Nephron progenitor cell (in vitro differentiated cells): Measurements from ENCODE around the gene C3orf80.
"Not testable (repeated sequence)": the region's sequence is repeated elsewhere in the genome, so short reads cannot be mapped to it uniquely, and the experiment has no call there.

Experiments used
- DNase-seq: peaks from one replicate; pipeline ENCODE4 v3.0.0; 2021
- H3K27ac Mint-ChIP-seq: 2 replicates; pipeline ENCODE4 v1.8.0; 2021; ENCODE audit warnings: mild to moderate bottlenecking, moderate library complexity, mixed read lengths
- H3K27me3 Mint-ChIP-seq: 2 replicates; pipeline ENCODE4 v1.8.0; 2021; ENCODE audit warnings: mild to moderate bottlenecking, low read depth, mixed read lengths; ENCODE audit not compliant: poor library complexity
- H3K36me3 Mint-ChIP-seq: 2 replicates; pipeline ENCODE4 v1.8.0; 2021; ENCODE audit warnings: low read depth, mixed read lengths
- H3K4me1 Mint-ChIP-seq: 2 replicates; pipeline ENCODE4 v1.8.0; 2021; ENCODE audit warnings: mixed read lengths
- H3K4me3 Mint-ChIP-seq: 2 replicates; pipeline ENCODE4 v1.8.0; 2021; ENCODE audit warnings: mild to moderate bottlenecking, moderate library complexity, mixed read lengths
- H3K9me3 Mint-ChIP-seq: 2 replicates; pipeline ENCODE4 v1.8.0; 2021; ENCODE audit warnings: mild to moderate bottlenecking, moderate library complexity, mixed read lengths
- CTCF ChIP-seq: fragments of 200-600 bp; sonication (generic); IDR thresholded peaks from 2 replicates; pipeline ENCODE4 v1.5.0; 2021; ENCODE audit warnings: antibody characterized with exemption

C3orf80 gene

GRCh38 chr3:160200353-160200752 lies 24.9 kb upstream of the C3orf80 start:
- no peaks in the 10 kb centered on the region for H3K36me3 Mint-ChIP-seq
- H3K4me1 Mint-ChIP-seq = peaks cover 12% of the 10 kb centered on the region
- H3K9me3 Mint-ChIP-seq = no peaks in the 10 kb centered on the region
- no peak overlapping the region for H3K4me3 Mint-ChIP-seq
- no peak for DNase-seq
- peaks cover 10% of the 10 kb centered on the region for H3K27me3 Mint-ChIP-seq
- TF ChIP-seq CTCF = no peak
- H3K27ac Mint-ChIP-seq = no peak overlapping the region

- DNase-seq, H3K27ac Mint-ChIP-seq, H3K4me3 Mint-ChIP-seq, H3K36me3 Mint-ChIP-seq, H3K9me3 Mint-ChIP-seq, H3K4me1 Mint-ChIP-seq: not testable (repeated sequence)
- H3K27me3 Mint-ChIP-seq = peaks cover 13% of the 10 kb centered on the region
These were observed 20.7 kb upstream of the C3orf80 start for GRCh38 chr3:160204396-160205011.

- no peaks in the 10 kb centered on the region for H3K36me3 Mint-ChIP-seq
- peaks cover 13% of the 10 kb centered on the region for H3K27me3 Mint-ChIP-seq
- H3K4me3 Mint-ChIP-seq = no peak overlapping the region
- no peak for DNase-seq
- H3K27ac Mint-ChIP-seq = no peak overlapping the region
- H3K4me1 Mint-ChIP-seq = peaks cover under 1% of the 10 kb centered on the region
- no peaks in the 10 kb centered on the region for H3K9me3 Mint-ChIP-seq
- TF ChIP-seq CTCF = no peak
These were observed 19.6 kb upstream of the C3orf80 start for GRCh38 chr3:160205606-160206005.

- peaks cover 4% of the 10 kb centered on the region for H3K27me3 Mint-ChIP-seq
These were observed 14.9 kb upstream of the C3orf80 start for GRCh38 chr3:160210341-160210740.

GRCh38 chr3:160210799-160211221 lies 14.4 kb upstream of the C3orf80 start:
- Mint-ChIP-seq H3K4me3 (no peak overlapping the region), H3K27ac (peak overlapping the region; percentile 11), H3K36me3 (no peaks in the 10 kb centered on the region), H3K4me1 (peaks cover 6% of the 10 kb centered on the region), H3K27me3 (peaks cover 4% of the 10 kb centered on the region), H3K9me3 (no peaks in the 10 kb centered on the region)
- no peak for DNase-seq
- TF ChIP-seq CTCF = no peak

More at GRCh38 chr3:160210341-160210740, 14.9 kb upstream of the C3orf80 start:
- no peaks in the 10 kb centered on the region for H3K36me3 Mint-ChIP-seq
- H3K4me3 Mint-ChIP-seq = no peak overlapping the region
- H3K27ac Mint-ChIP-seq = peak overlapping the region; percentile 11
- DNase-seq = no peak
- no peak for TF ChIP-seq CTCF
- peaks cover 6% of the 10 kb centered on the region for H3K4me1 Mint-ChIP-seq
- no peaks in the 10 kb centered on the region for H3K9me3 Mint-ChIP-seq

GRCh38 chr3:160213191-160213590 lies 12.0 kb upstream of the C3orf80 start:
- DNase-seq = no peak
- TF ChIP-seq CTCF = no peak
- Mint-ChIP-seq H3K27me3 (peaks cover 4% of the 10 kb centered on the region), H3K36me3 (no peaks in the 10 kb centered on the region), H3K4me1 (peaks cover 16% of the 10 kb centered on the region), H3K9me3 (no peaks in the 10 kb centered on the region), H3K27ac (no peak overlapping the region), H3K4me3 (no peak overlapping the region)
